DND-41 (cell line): ENCODE measurements around the gene ARL8B.
A peak's percentile ranks its signal among the peaks of the same experiment; 100 is the strongest.

Experiments used
- ATAC-seq: fragments of 200-7000 bp; cut with Tn5 transposase; 3 replicates; pipeline ENCODE4 v1.9.1; 2021; ENCODE audit warnings: low read depth; ENCODE audit not compliant: insufficient read depth
- DNase-seq: peaks from one replicate; pipeline ENCODE4 v3.0.0-alpha.2; 2020
- H2AFZ ChIP-seq: 2 replicates; pipeline ENCODE4 v1.6.0; 2012; ENCODE audit warnings: low read depth, low read length
- H3K27ac ChIP-seq: 2 replicates; pipeline ENCODE4 v1.5.1; 2012; ENCODE audit warnings: low read length, inconsistent platforms
- H3K27me3 ChIP-seq: fragments of 200-600 bp; sonication (generic); 2 replicates; pipeline ENCODE4 v1.6.0; 2012; ENCODE audit warnings: low read length, mild to moderate bottlenecking, inconsistent platforms; ENCODE audit not compliant: insufficient read depth, poor library complexity
- H3K36me3 ChIP-seq: 2 replicates; pipeline ENCODE4 v1.5.1; 2012; ENCODE audit warnings: low read length, inconsistent platforms; ENCODE audit not compliant: insufficient read depth
- H3K4me1 ChIP-seq: 2 replicates; pipeline ENCODE4 v1.5.1; 2012; ENCODE audit warnings: mild to moderate bottlenecking, low read length; ENCODE audit not compliant: insufficient read depth
- H3K4me2 ChIP-seq: 2 replicates; pipeline ENCODE4 v1.6.0; 2012; ENCODE audit warnings: mild to moderate bottlenecking, moderate library complexity, low read length, inconsistent platforms; ENCODE audit not compliant: insufficient read depth
- H3K4me3 ChIP-seq, 2 experiments: fragments of 200-600 bp in 1 of 2; shearing (Covaris generic) in 1 of 2; 2 replicates each; pipeline ENCODE4 v1.5.1; 2012 to 2016; ENCODE audit warnings: inconsistent platforms in 2 of 2, low read length in 2 of 2, mild to moderate bottlenecking in 2 of 2, low read depth in 1 of 2, moderate library complexity in 1 of 2
- H3K79me2 ChIP-seq: 2 replicates; pipeline ENCODE4 v1.6.0; 2012; ENCODE audit warnings: low read length, inconsistent platforms; ENCODE audit not compliant: insufficient read depth
- H3K9ac ChIP-seq: 2 replicates; pipeline ENCODE4 v1.6.0; 2012; ENCODE audit warnings: low read depth, mild to moderate bottlenecking, inconsistent platforms, low read length, moderate library complexity
- H3K9me3 ChIP-seq: 2 replicates; pipeline ENCODE4 v1.5.1; 2012; ENCODE audit warnings: low read length, moderate library complexity, mild to moderate bottlenecking, inconsistent platforms; ENCODE audit not compliant: insufficient read depth, severe bottlenecking
- H4K20me1 ChIP-seq: 2 replicates; pipeline ENCODE4 v1.6.0; 2012; ENCODE audit warnings: low read length; ENCODE audit not compliant: insufficient read depth
- EZH2 ChIP-seq: IDR thresholded peaks from 3 replicates; pipeline ENCODE4 v1.6.1; 2012; ENCODE audit warnings: borderline replicate concordance, low read depth, mild to moderate bottlenecking, moderate library complexity, low read length, inconsistent platforms; ENCODE audit not compliant: severe bottlenecking
- TF ChIP-seq, protein P1 (sequence below): IDR thresholded peaks from 2 replicates; pipeline ENCODE4 v1.5.1; 2012; ENCODE audit warnings: borderline replicate concordance, low read length, moderate library complexity, mild to moderate bottlenecking; ENCODE audit not compliant: poor library complexity, severe bottlenecking; ENCODE audit errors: extremely low read depth

Gene ARL8B

DNA sequence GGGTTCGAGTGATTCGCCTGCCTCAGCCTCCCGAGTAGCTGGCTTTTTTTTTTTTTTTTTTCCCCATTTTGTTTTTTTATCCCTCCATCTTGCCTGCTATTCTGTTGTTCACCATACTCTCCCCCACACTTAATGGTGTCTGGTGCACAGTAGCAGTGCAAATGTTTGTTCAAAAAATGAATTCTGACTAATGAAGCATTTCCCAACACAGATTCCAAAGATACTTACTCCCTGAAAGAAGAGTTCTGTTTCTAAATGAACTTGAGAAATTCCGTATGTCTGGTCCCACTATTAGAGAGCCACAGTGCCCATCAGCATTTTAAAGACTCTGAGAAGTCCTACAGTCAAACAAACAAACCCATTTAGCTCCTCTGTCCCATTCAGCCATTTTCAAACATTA is 74.9 kb downstream of the ARL8B start:
- peaks cover 77% of the 10 kb centered on the region for H3K4me1 ChIP-seq

DNA sequence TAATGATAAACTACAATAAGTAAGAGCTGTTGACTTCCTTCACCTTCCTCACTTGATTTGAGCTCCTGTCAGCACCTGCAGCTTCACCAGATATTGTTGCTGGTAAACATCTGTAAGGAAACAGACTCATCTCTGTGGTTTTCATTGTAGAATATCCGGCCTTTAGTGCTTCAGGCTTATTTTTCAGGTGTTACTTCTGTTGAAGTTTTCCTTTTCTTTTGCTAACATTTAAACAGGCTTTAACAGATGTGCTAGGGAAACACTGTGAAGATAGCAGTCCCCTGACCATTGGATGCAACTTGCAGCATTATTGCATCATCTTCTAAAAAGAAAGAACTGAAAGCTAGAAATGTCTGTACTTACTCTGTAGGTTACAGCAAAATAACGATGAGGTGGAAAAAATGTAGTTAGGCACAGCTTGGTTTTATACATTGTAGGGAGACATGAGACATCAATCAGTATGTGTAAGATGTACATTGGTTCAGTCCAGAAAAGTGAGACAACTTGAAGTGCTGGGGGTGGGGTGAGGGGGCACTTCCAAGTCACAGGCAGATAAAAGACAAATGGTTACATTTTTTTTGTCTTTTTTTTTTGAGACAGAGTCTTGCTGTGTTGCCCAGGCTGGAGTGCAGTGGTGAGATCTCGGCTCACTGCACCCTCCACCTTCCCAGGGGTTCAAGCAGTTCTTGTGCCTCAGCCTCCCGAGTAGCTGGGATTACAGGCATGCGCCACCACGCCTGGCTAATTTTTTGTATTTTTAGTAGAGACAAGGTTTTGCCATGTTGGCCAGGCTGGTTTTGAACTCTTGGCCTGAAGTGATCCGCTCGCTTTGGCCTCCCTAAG is 75.6 kb downstream of the ARL8B start:
- TF ChIP-seq, protein P1, sequence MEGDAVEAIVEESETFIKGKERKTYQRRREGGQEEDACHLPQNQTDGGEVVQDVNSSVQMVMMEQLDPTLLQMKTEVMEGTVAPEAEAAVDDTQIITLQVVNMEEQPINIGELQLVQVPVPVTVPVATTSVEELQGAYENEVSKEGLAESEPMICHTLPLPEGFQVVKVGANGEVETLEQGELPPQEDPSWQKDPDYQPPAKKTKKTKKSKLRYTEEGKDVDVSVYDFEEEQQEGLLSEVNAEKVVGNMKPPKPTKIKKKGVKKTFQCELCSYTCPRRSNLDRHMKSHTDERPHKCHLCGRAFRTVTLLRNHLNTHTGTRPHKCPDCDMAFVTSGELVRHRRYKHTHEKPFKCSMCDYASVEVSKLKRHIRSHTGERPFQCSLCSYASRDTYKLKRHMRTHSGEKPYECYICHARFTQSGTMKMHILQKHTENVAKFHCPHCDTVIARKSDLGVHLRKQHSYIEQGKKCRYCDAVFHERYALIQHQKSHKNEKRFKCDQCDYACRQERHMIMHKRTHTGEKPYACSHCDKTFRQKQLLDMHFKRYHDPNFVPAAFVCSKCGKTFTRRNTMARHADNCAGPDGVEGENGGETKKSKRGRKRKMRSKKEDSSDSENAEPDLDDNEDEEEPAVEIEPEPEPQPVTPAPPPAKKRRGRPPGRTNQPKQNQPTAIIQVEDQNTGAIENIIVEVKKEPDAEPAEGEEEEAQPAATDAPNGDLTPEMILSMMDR = no peak
- no peak for TF ChIP-seq EZH2
- DNase-seq = peak; percentile 74
- peaks cover 91% of the 10 kb centered on the region for H3K79me2 ChIP-seq
- peak overlapping the region in 1 of 2 experiments; percentile 37; a peak in 2 of 4 replicates for H3K4me3 ChIP-seq
- no peaks in the 10 kb centered on the region for H3K27me3 ChIP-seq
- H3K9me3 ChIP-seq = no peaks in the 10 kb centered on the region
- peak overlapping the region; percentile 55 for H3K4me2 ChIP-seq
- H3K4me1 ChIP-seq = peaks cover 71% of the 10 kb centered on the region
- H3K9ac ChIP-seq = peak overlapping the region; percentile 51
- peaks cover under 1% of the 10 kb centered on the region; the same call in 1 of the 2 replicates for H4K20me1 ChIP-seq
- peaks cover 82% of the 10 kb centered on the region for H3K36me3 ChIP-seq
- peak overlapping the region; percentile 94 for H3K27ac ChIP-seq
- ATAC-seq = peak; percentile 72
- no peak overlapping the region for H2AFZ ChIP-seq

More for the DNA sequence above, 74.9 kb downstream of the ARL8B start:
- no peaks in the 10 kb centered on the region; the same call in 1 of the 2 replicates for H4K20me1 ChIP-seq
- peak overlapping the region; percentile 94 for H3K27ac ChIP-seq
- no peak for DNase-seq
- peaks cover 82% of the 10 kb centered on the region for H3K36me3 ChIP-seq
- peak overlapping the region; percentile 55 for H3K4me2 ChIP-seq
- peaks cover 91% of the 10 kb centered on the region for H3K79me2 ChIP-seq
- peak overlapping the region in 1 of 2 experiments; percentile 37; a peak in 2 of 4 replicates for H3K4me3 ChIP-seq
- peak; percentile 4; the same call in 1 of the 3 replicates for ATAC-seq
- TF ChIP-seq, protein P1 = no peak
- no peak for TF ChIP-seq EZH2
- no peak overlapping the region for H2AFZ ChIP-seq
- H3K27me3 ChIP-seq = no peaks in the 10 kb centered on the region
- peak overlapping the region; percentile 51 for H3K9ac ChIP-seq
- no peaks in the 10 kb centered on the region for H3K9me3 ChIP-seq

DNA sequence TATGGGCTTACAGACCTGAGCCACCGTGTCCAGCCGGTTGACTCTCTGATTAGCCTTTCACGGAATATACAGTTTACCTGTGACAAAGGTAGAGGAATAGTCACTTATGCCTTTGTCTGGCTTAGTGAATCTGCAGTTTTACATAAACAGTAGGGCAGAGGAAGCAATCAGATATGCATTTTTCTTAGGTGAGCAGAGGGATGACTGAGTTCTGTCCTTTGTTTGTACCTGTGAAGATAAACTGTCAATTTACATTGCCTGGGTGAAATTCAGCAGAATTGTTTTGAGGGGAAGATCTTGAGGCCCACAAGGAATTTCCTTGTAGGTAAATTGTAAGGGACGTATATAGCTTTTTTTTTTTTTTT is 76.2 kb downstream of the ARL8B start:
- Histone ChIP-seq H3K27ac (peak overlapping the region; percentile 94), H3K36me3 (peaks cover 82% of the 10 kb centered on the region), H3K4me2 (peak overlapping the region; percentile 55), H3K27me3 (no peaks in the 10 kb centered on the region), H2AFZ (no peak overlapping the region), H3K9ac (peak overlapping the region; percentile 51), H3K4me1 (peaks cover 65% of the 10 kb centered on the region), H3K4me3 (peak overlapping the region in 1 of 2 experiments; percentile 36; a peak in 2 of 4 replicates), H3K9me3 (no peaks in the 10 kb centered on the region), H4K20me1 (peaks cover 4% of the 10 kb centered on the region; the same call in 1 of the 2 replicates), H3K79me2 (peaks cover 91% of the 10 kb centered on the region)
- no peak for DNase-seq
- TF ChIP-seq, protein P1 = no peak
- no peak for TF ChIP-seq EZH2
- no peak for ATAC-seq
